DND-41 (cell line): ENCODE results near the gene NTRK1.

Source experiments
- EZH2 ChIP-seq: IDR thresholded peaks from 3 replicates; pipeline ENCODE4 v1.6.1; 2012; ENCODE audit warnings: borderline replicate concordance, low read depth, mild to moderate bottlenecking, moderate library complexity, low read length, inconsistent platforms; ENCODE audit not compliant: severe bottlenecking
- TF ChIP-seq, protein P1 (sequence below): IDR thresholded peaks from 2 replicates; pipeline ENCODE4 v1.5.1; 2012; ENCODE audit warnings: borderline replicate concordance, low read length, moderate library complexity, mild to moderate bottlenecking; ENCODE audit not compliant: poor library complexity, severe bottlenecking; ENCODE audit errors: extremely low read depth

DNA sequence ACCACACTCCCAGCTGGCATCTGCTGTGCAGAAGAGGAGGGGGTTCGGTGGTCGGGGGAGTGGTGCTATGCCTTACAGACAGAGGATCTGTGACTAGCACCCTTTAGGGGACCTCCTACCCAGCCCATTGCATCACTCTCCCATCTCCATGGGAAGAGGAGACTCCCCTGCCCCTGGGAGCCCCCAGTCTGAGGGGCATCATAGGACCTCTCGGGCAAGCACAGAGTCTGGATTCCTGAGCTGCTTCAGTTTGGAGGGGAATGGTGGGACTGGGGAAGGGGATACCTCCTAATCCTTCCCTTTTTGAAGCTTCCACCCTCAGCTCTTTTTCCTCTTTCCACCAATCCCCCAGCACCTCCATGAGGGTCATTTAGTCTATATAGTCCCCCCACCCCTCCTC is 3.1 kb upstream of the NTRK1 start:
- TF ChIP-seq EZH2, result no peak
- TF ChIP-seq, protein P1, sequence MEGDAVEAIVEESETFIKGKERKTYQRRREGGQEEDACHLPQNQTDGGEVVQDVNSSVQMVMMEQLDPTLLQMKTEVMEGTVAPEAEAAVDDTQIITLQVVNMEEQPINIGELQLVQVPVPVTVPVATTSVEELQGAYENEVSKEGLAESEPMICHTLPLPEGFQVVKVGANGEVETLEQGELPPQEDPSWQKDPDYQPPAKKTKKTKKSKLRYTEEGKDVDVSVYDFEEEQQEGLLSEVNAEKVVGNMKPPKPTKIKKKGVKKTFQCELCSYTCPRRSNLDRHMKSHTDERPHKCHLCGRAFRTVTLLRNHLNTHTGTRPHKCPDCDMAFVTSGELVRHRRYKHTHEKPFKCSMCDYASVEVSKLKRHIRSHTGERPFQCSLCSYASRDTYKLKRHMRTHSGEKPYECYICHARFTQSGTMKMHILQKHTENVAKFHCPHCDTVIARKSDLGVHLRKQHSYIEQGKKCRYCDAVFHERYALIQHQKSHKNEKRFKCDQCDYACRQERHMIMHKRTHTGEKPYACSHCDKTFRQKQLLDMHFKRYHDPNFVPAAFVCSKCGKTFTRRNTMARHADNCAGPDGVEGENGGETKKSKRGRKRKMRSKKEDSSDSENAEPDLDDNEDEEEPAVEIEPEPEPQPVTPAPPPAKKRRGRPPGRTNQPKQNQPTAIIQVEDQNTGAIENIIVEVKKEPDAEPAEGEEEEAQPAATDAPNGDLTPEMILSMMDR, result no peak
